T47D (cell line): Measurements from ENCODE around the gene TCF4.

Experiments
- DNase-seq, 2 experiments: peaks; one replicate each; pipeline versions ENCODE4 v3.0.0 to v3.0.0-alpha.2; 2011 to 2012; ENCODE audit warnings: low read depth in 1 of 2, low spot score in 1 of 2
- JUND ChIP-seq: IDR thresholded peaks from 2 replicates; pipeline ENCODE4 v1.6.1; 2012; ENCODE audit warnings: low read depth
- in situ Hi-C: cut with HindIII; loops from 2 replicates; pipeline ENCODE4 v1.10.0; 2016; ENCODE audit warnings: low sequenced_read_pairs, low pct_unique_long_range_greater_than_20kb

Gene TCF4

DNA sequence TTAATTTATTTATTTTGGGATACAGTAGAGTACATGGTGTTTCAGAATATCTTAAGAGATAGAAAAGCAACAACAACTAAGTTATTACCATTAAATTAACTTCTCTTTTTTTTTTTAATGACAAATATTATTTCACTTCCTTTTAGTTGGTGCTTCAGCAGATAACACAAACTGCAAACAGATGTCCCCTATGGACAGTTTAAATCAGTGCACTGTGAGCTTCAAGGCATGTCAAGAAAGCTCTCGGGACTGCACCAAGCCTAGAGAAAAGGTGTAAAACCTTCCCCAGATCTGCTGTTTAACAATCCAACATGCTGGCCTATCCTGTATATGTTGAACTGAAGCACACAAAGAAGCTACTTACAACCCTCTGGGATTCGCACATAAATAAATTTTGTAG lies 122.7 kb downstream of the TCF4 start:
- no peak for DNase-seq
- in situ Hi-C loops, result no loop called here
- no peak for TF ChIP-seq JUND

GRCh38 chr18:55464581-55464980 lies 123.4 kb downstream of the TCF4 start:
- no peak for TF ChIP-seq JUND
- in situ Hi-C loops, result no loop called here

DNA sequence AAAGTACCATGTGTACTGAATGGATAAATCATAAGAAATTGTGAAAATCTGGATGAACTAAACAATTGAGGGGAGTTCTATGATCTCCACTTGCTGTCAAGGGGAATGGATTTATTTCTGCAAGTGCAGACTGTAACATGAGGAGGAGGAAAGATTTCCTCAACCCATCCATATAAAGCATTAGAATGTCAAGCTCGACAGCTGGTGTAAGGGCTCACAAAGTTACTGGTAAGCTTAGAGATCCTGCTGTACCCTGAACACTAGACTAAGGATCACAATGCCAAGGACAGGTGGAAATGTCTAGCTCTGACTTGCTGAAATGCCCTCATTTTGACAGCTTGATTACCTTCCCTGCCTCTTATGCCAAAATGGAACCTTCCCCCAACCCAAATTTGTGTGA lies 125.3 kb downstream of the TCF4 start:
- TF ChIP-seq JUND, result no peak
- DNase-seq, result no peak
- in situ Hi-C loops, result no loop called here

More at GRCh38 chr18:55464581-55464980, 123.4 kb downstream of the TCF4 start:
- DNase-seq, result no peak

- DNase-seq, result no peak
- no peak for TF ChIP-seq JUND
- in situ Hi-C loops, result no loop called here
Measured at GRCh38 chr18:55461848-55462247, 126.1 kb downstream of the TCF4 start.

DNA sequence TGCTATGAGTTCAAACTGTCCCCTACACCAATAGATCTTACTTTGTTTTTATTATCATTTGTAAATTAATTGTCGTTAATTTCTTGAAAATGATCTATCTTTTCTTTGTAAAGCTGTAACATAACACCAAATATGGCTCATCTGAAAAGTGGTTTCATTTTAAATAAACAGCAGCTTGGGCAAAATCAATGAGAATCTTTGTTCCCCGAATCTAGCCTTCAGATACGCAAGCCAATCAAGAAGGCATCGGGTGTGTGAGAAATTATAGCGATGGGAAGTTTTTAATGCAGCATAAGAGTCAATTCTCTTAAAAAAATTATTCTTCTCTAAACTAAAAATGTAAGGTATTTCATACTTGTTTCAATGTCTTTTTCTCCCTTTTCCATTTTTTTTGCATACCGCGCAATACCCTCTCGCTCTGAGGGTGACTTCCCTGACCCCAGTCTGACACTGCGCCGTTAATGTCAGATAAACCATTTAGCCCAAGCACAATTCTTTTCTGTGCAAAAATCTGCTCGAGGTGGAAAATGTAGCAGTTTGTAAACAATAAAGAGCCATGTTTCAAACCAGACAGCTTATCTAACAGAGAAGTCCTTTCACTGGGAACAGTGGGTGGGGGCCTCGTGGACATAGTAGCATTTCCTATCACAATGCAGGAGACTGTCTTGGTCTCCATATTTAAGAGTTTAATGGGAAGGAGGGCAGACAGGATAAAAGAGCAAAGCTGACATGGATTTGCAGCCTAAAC lies 129.4 kb downstream of the TCF4 start:
- no peak for DNase-seq
- no peak for TF ChIP-seq JUND
- in situ Hi-C loops, result no loop called here

DNA sequence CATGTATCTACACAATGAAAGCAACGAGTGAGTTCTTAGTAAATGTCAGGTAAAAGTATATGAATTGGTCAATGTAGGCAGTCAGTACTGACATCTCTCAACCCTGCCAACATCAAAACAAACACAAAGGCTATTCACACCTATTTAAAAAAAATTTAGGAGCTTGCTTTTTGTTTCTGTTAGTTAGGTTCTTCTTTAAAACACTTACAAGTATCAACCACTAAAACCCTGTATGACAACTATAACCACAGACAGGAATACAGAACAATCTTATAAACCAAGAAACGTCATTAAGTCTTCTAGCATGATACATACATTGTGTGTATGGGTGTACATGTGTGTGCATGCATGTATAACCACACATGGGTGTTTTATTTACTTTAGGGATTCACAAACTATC lies 131.0 kb downstream of the TCF4 start:
- TF ChIP-seq JUND, result no peak
- in situ Hi-C loops, result no loop called here
- DNase-seq, result no peak

GRCh38 chr18:55455938-55456337 lies 132.1 kb downstream of the TCF4 start:
- no peak for DNase-seq
- in situ Hi-C loops, result no loop called here
- TF ChIP-seq JUND, result no peak

DNA sequence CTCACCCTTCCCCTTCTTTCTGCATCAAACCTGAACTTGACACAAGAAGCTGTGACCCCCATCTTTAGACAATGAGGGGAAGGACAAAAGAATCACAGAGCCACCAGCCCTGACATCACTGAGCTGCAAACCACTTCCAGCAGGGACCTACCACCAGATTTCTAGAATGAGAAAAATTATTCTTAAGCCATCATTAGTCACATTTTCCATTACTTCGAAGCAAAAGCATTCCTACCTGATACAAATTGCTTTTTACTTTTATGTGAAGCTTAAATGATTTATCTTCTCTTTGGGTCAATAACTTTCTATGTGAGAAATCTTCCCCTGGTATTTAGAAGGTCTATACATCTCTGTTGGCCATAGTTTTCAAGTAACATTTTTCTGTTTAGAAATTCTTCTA lies 134.8 kb downstream of the TCF4 start:
- in situ Hi-C loops, result no loop called here
- no peak for TF ChIP-seq JUND
- DNase-seq, result no peak

DNA sequence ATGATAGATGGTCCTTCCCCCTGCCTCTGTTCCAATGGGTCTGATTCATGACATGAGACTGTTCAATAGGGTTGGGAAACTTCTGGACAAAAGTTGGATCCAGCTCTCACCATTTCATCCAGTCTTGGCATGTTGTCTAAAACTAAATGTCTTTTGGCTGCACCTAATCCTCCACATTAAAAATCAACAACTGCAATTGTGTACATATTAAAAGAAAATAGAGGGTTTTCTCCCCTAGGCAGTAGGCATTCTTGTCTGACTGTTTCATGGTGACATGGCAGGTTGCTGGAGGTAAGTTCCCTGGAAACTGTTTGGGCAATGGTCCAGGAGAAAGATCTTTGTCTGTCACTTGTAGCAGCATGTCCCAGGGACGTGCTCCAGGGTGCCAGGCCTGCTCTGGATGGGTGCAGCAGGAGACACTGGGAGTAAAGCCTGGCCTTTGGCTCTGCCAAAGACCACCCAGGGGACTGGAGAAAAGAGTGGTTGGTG lies 135.8 kb downstream of the TCF4 start:
- 0 out of 2 replicates have a peak, but pooled peaks have one; percentile 20 for TF ChIP-seq JUND
- peak; percentile 14 to 90 for DNase-seq
- in situ Hi-C loops, result no loop called here

GRCh38 chr18:55449412-55450140 lies 138.4 kb downstream of the TCF4 start:
- DNase-seq, result no peak
- TF ChIP-seq JUND, result no peak
- in situ Hi-C loops, result no loop called here

GRCh38 chr18:55448420-55448819 lies 139.6 kb downstream of the TCF4 start:
- in situ Hi-C loops, result no loop called here
- no peak for TF ChIP-seq JUND
- DNase-seq, result no peak

DNA sequence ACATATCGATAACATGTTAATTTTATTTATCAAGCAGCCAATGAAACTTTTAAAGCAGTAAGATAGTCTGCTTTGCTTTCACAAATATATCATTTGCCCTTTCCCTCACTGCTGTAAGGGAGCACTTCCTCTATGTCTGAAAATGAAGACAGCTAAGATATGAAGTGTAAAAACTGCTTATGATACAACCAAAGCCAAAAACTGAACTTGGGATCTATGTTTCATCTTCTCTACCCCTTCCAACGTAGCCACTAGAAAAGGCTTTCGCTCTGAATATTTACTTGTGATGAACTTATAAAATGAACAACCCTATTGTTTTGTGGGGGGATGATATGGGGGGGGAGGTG lies 140.3 kb downstream of the TCF4 start:
- TF ChIP-seq JUND, result no peak
- in situ Hi-C loops, result no loop called here
- no peak for DNase-seq

DNA sequence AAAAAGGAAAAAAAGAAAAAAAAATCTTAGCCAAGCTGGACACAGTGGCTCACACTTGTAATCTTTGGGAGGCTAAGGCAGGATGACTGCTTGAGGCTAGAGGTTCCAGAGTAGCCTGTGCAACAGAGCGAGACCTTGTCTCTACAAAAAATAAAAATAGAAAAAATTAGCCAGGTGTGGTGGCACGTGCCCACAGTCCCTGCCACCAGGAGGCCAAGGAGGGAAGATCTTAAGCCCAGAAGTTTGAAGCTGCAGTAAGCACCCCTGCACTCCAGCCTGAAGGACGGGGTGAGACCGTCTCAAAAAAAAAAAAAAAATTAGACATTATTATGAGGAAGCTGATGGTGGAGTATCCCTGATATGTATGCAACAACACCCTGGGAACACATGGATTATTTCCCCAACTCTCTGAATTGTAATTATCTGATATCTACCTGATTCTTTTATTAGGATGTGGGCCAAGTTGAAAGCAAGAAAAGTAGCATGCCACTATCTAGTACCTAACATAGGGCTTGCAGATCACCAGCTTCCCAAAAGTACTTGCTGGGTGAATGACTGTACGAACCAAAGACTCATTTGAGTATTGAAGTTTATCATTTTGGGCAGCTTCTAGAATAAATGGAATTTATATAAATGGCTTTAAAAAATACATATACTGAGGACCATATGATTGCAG lies 140.9 kb downstream of the TCF4 start:
- in situ Hi-C loops, result no loop called here
- no peak for TF ChIP-seq JUND
- DNase-seq, result no peak
